ENCODE results near the gene TNK2. TPM values are rescaled to one million over a fixed set of nuclear protein-coding genes. Genes with fewer than 3 reads are reported as not detected.

The TNK2 gene
- total RNA-seq, 1 donor: 10.8 TPM

- no peak for DNase-seq (ENCODE audit: low read depth)
- no peak for TF ChIP-seq CTCF (IDR thresholded peaks at IDR 0.05; ENCODE audit: insufficient read depth, low read length)
- no peak overlapping the region for H3K4me3 ChIP-seq (ENCODE audit: low read depth, low read length)
Measured at GRCh38 chr3:195813916-195814640, 94.3 kb downstream of the TNK2 start.

Small RNAs within 50 kb of the gene (small RNA-seq; reads per million reads assigned to genes)
- gene MIR6829: not detected
- not detected for gene RNU2-11P

Other genes with a start within 250 kb of the TNK2 start
- gene MUC20, start 187.6 kb downstream of the TNK2 start, total RNA-seq (ENCODE audit: low replicate concordance): 0.63 and 4.5 TPM in 2 replicates
- gene MUC4, start 96.6 kb downstream of the TNK2 start, total RNA-seq (ENCODE audit: low replicate concordance): not detected in 2 replicates
- 80.3 and 143 TPM in 2 replicates for gene TFRC, start 173.5 kb upstream of the TNK2 start, total RNA-seq (ENCODE audit: low replicate concordance)

Measured in fibroblast of the aortic adventitia (primary cell).